Neural progenitor cell (in vitro differentiated cells): ENCODE results near the gene ARHGAP8.

Experiments used
- CTCF ChIP-seq: fragments of 200-600 bp; sonication (generic); IDR thresholded peaks from 2 replicates; pipeline ENCODE4 v1.5.1; 2017; ENCODE audit warnings: antibody characterized with exemption, mild to moderate bottlenecking
- EZH2 ChIP-seq: fragments of 200-600 bp; sonication (generic); IDR thresholded peaks from 2 replicates; pipeline ENCODE4 v1.6.1; 2017; ENCODE audit warnings: antibody characterized with exemption, mild to moderate bottlenecking, moderate library complexity

DNA sequence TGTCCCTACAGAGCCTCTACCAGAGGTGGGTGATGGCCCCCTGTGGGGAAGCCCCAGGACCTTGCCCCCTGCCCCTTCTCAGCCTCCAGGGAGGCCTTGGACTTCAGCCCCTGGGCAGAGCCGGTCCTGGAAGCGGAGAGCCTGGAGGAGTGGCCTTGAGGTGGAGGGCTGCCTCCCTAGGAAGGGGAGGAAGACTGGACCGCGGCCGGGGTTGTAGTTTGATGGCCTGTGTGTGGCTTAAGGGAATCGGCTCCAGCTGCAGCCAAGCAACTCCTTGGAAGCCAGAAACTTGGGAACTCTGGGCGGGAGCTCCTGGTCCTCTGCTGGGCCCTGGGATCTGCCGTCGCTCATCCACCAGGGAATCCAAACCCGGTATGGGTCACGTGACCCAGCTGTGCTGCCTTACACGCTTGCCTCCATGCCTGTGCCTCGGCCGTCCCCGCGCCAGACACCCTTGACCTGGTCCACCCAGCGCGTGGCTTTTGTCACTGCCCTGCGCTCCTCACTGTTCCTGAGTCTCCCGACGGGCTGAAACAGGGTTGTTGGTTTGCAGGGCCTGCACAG lies 23.5 kb upstream of the ARHGAP8 start:
- no peak for TF ChIP-seq CTCF
- no peak for TF ChIP-seq EZH2
